ENCODE results near the gene MTM1. TPM values are rescaled to one million over a fixed set of nuclear protein-coding genes. Genes with fewer than 3 reads are reported as not detected.

Gene MTM1
- total RNA-seq, 1 experiment from 2014 or later: 6.4 TPM

DNA sequence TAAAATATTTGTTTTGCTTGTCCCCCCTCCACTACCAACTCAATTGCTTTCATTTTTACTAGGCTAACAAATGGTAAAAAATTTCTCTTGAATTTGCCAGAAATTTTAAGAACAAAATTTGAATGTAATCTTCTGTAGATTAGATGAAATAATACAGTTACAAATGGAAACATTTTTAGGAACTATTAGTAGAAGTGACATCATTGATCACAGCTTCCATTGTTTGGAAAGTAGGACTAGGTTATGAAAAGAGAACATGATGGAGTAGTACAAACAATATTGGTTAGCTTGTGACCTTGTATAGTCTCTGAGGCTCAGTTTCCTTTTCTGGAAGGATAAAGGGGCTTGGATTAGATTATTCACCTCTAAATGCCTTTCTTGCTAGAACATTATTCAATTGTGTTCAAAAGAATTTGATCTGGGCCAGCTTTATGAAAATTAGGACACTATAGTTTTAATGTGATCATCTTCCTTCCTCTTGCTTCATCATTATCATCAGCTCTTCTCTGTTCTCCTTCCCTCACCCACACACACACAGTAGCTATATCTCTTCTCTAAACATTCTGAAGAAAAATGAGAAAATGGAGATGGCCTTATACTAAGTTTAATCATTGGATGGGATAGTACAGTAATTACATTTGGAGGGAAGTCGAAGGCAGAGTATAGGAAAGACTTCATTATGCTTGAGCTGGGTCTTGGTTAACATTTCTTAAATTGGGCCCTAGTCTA is 134.7 kb downstream of the MTM1 start:
- Histone ChIP-seq H2AK5ac (ENCODE audit: insufficient read length, low read length) (no peak overlapping the region), H3K27me3 (ENCODE audit: insufficient read depth, low read length) (no peaks in the 10 kb centered on the region), H4K5ac (ENCODE audit: insufficient read length, low read depth, low read length) (no peak overlapping the region), H3K4me2 (ENCODE audit: insufficient read depth, insufficient read length, low read length) (no peak overlapping the region), H2AFZ (ENCODE audit: low read length) (no peak overlapping the region), H3K18ac (ENCODE audit: insufficient read length, low read depth, low read length) (no peak overlapping the region), H3K23me2 (ENCODE audit: insufficient read length, low read depth, low read length, poor library complexity, severe bottlenecking) (no peaks in the 10 kb centered on the region), H3K56ac (ENCODE audit: insufficient read length, low read depth, low read length) (no peak overlapping the region), H3K79me1 (ENCODE audit: insufficient read depth, low read depth, low read length, poor library complexity, severe bottlenecking) (no peaks in the 10 kb centered on the region), H4K8ac (replicated peaks; ENCODE audit: insufficient read length, low read depth, low read length) (no peak overlapping the region), H3K9me3 (ENCODE audit: control insufficient read depth, low read depth, low read length) (no peaks in the 10 kb centered on the region), H2BK15ac (ENCODE audit: low read depth, low read length) (no peak overlapping the region), H3T11ph (ENCODE audit: low read length) (no peak overlapping the region), H2BK12ac (ENCODE audit: insufficient read length, low read depth, low read length) (no peak overlapping the region), H3K23ac (ENCODE audit: insufficient read length, low read depth, low read length) (no peak overlapping the region), H3K27ac (ENCODE audit: insufficient read length, low read depth, low read length) (no peak overlapping the region), H3K4ac (ENCODE audit: low read depth, low read length) (no peak overlapping the region), H3K4me1 (ENCODE audit: insufficient read depth, low read length) (no peaks in the 10 kb centered on the region), H3K9ac (ENCODE audit: extremely low read depth, insufficient read length, low read length) (no peak overlapping the region), H3K14ac (ENCODE audit: insufficient read depth, low read length) (no peak overlapping the region), H4K91ac (ENCODE audit: insufficient read length, low read depth, low read length) (no peak overlapping the region), H2BK20ac (ENCODE audit: low read depth, low read length, poor library complexity, severe bottlenecking) (no peak overlapping the region), H2BK120ac (ENCODE audit: low read depth, low read length, poor library complexity, severe bottlenecking) (no peak overlapping the region), H3K79me2 (ENCODE audit: insufficient read depth, low read length) (no peaks in the 10 kb centered on the region), H2BK5ac (ENCODE audit: insufficient read length, low read length) (no peak overlapping the region), H4K20me1 (ENCODE audit: control insufficient read depth, insufficient read depth, insufficient read length) (no peaks in the 10 kb centered on the region)
- TF ChIP-seq, protein P1, sequence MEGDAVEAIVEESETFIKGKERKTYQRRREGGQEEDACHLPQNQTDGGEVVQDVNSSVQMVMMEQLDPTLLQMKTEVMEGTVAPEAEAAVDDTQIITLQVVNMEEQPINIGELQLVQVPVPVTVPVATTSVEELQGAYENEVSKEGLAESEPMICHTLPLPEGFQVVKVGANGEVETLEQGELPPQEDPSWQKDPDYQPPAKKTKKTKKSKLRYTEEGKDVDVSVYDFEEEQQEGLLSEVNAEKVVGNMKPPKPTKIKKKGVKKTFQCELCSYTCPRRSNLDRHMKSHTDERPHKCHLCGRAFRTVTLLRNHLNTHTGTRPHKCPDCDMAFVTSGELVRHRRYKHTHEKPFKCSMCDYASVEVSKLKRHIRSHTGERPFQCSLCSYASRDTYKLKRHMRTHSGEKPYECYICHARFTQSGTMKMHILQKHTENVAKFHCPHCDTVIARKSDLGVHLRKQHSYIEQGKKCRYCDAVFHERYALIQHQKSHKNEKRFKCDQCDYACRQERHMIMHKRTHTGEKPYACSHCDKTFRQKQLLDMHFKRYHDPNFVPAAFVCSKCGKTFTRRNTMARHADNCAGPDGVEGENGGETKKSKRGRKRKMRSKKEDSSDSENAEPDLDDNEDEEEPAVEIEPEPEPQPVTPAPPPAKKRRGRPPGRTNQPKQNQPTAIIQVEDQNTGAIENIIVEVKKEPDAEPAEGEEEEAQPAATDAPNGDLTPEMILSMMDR (conservative IDR thresholded peaks at IDR 0.05): no peak
- DNase-seq: no peak
- Mint-ChIP-seq H3K9me3 (peaks cover 40 to 43% of the 10 kb centered on the region in 2 experiments), H3K27me3 (ENCODE audit: low read depth) (no peaks in the 10 kb centered on the region), H3K4me3 (no peak overlapping the region), H3K4me1 (peaks cover 8 to 9% of the 10 kb centered on the region in 2 experiments; a peak in 3 of 4 replicates), H3K36me3 (ENCODE audit: insufficient read depth in 1 of 3, low read depth in 3 of 3) (peaks cover 3 to 29% (median 12%) of the 10 kb centered on the region in 3 experiments), H3K27ac (no peak overlapping the region)
- WGBS (ENCODE audit: extremely low coverage, insufficient read length, low lambda C conversion rate): no CpG with 5 or more reads among the region's 1 CpG

Measured in H9 (cell line).